ENCODE results near the gene NRP1. TPM values are rescaled to one million over a fixed set of nuclear protein-coding genes. Genes with fewer than 3 reads are reported as not detected.

Gene NRP1
- total and polyA plus RNA-seq, 4 donors = 18.5 to 188 (median 71.7) TPM

DNA sequence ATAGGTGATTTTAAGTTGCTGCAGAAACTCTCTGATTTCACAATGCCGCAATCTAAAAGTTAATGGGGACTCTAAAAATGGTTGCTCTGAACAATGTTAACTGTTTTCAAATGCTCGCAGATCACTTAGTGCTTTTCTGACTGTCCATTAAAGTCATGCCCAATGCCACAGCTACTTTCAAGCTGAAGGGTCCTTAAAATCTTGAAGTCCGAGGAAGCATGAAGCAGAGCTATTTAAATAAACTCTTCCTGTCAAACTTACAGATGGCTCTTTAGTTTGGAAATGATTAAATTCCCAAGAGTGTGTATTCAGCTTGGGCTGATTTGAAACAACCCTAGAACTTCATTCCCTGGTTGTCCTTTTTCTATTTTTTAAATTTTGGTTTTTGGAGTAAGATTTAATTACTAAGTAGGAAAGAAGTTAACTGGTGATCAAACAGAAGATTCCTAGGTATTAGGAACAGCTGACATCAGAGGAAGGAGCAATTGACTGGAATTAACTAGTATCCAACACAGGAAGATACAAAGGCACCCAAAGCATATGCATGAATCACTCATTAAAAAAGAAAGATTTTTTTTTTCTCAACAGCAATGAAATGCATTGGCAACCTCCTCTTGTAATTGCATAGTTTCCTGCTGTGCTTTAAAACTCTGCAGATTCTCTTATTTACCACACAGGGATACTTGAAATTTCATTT, 105.1 kb downstream of the NRP1 start:
- Histone ChIP-seq H3K9me3 (ENCODE audit: control insufficient read depth in 4 of 4, insufficient read depth in 3 of 4, low read length in 3 of 4) (no peaks in the 10 kb centered on the region), H3K36me3 (ENCODE audit: control insufficient read depth in 4 of 4, insufficient read depth in 4 of 4, low read length in 4 of 4) (peaks cover 16 to 34% (median 25%) of the 10 kb centered on the region in 4 donors), H3K27me3 (ENCODE audit: control insufficient read depth in 3 of 3, insufficient read depth in 3 of 3, low read length in 2 of 3) (no peaks in the 10 kb centered on the region), H3K4me3 (no peak overlapping the region), H3K27ac (ENCODE audit: low read depth in 1 of 2, low read length in 1 of 2) (peak overlapping the region in 1 of 2 donors; percentile 25), H3K9ac (ENCODE audit: insufficient read depth in 1 of 2, low read length in 2 of 2) (no peak overlapping the region), H3K4me1 (ENCODE audit: control insufficient read depth in 5 of 5, insufficient read depth in 5 of 5, low read length in 5 of 5) (peaks cover 0 to 30% (median 2%) of the 10 kb centered on the region in 5 donors)
- WGBS, 2 donors = 57 to 71% methylated on average over 3 of the region's 3 CpGs
- DNase-seq (peak in 1 of 3 donors; percentile 40), ATAC-seq (ENCODE audit: insufficient read depth, low FRiP score) (no peak)
- no peak for TF ChIP-seq CTCF (IDR thresholded peaks at IDR 0.05; ENCODE audit: control extremely low read depth, extremely low read depth)

GRCh38 chr10:33228426-33228825, 106.0 kb downstream of the NRP1 start:
- Histone ChIP-seq H3K9ac (ENCODE audit: insufficient read depth in 1 of 2, low read length in 2 of 2) (no peak overlapping the region), H3K9me3 (ENCODE audit: control insufficient read depth in 4 of 4, insufficient read depth in 3 of 4, low read length in 3 of 4) (no peaks in the 10 kb centered on the region), H3K27ac (ENCODE audit: low read depth in 1 of 2, low read length in 1 of 2) (no peak overlapping the region), H3K4me3 (no peak overlapping the region), H3K27me3 (ENCODE audit: control insufficient read depth in 3 of 3, insufficient read depth in 3 of 3, low read length in 2 of 3) (no peaks in the 10 kb centered on the region), H3K36me3 (ENCODE audit: control insufficient read depth in 4 of 4, insufficient read depth in 4 of 4, low read length in 4 of 4) (peaks cover 17 to 42% (median 31%) of the 10 kb centered on the region in 4 donors), H3K4me1 (ENCODE audit: control insufficient read depth in 5 of 5, insufficient read depth in 5 of 5, low read length in 5 of 5) (peaks cover 0 to 34% (median 0%) of the 10 kb centered on the region in 5 donors)
- 88 to 91% methylated on average over 3 of the region's 3 CpGs for WGBS, 2 donors
- TF ChIP-seq CTCF (IDR thresholded peaks at IDR 0.05; ENCODE audit: control extremely low read depth, extremely low read depth) = no peak
- ATAC-seq (ENCODE audit: insufficient read depth, low FRiP score) = no peak
- DNase-seq = no peak

- H3K27me3 ChIP-seq (ENCODE audit: control insufficient read depth in 3 of 3, insufficient read depth in 3 of 3, low read length in 2 of 3) = no peaks in the 10 kb centered on the region
- 40 to 46% methylated on average over 2 of the region's 2 CpGs for WGBS, 2 donors
- H3K4me1 ChIP-seq (ENCODE audit: control insufficient read depth in 5 of 5, insufficient read depth in 5 of 5, low read length in 5 of 5) = peaks cover 0 to 28% (median 0%) of the 10 kb centered on the region in 5 donors
- no peak for TF ChIP-seq CTCF (IDR thresholded peaks at IDR 0.05; ENCODE audit: control extremely low read depth, extremely low read depth)
- H3K9me3 ChIP-seq (ENCODE audit: control insufficient read depth in 4 of 4, insufficient read depth in 3 of 4, low read length in 3 of 4) = peaks cover 0 to 1% (median 0%) of the 10 kb centered on the region in 4 donors
- peak overlapping the region in 1 of 2 donors; percentile 54 for H3K27ac ChIP-seq (ENCODE audit: low read depth in 1 of 2, low read length in 1 of 2)
- ATAC-seq (ENCODE audit: insufficient read depth, low FRiP score) (no peak), DNase-seq (no peak)
- no peak overlapping the region for H3K9ac ChIP-seq (ENCODE audit: insufficient read depth in 1 of 2, low read length in 2 of 2)
- H3K36me3 ChIP-seq (ENCODE audit: control insufficient read depth in 4 of 4, insufficient read depth in 4 of 4, low read length in 4 of 4) = peaks cover 24 to 44% (median 35%) of the 10 kb centered on the region in 4 donors
- no peak overlapping the region for H3K4me3 ChIP-seq
These were observed 107.0 kb downstream of the NRP1 start for GRCh38 chr10:33227489-33227888.

Data from lung (tissue), 12 donors.